SJCRH30 (cell line): ENCODE data around the gene TMEM213. TPM values are rescaled to one million over a fixed set of nuclear protein-coding genes. Genes with fewer than 3 reads are reported as not detected.

Experiments
- DNase-seq, 2 experiments: peaks; one replicate each; pipeline ENCODE4 v3.0.0-alpha.2; 2015 to 2020
- H3K27ac ChIP-seq: fragments of 250-450 bp; sonication (Bioruptor Pico); 2 replicates; pipeline ENCODE4 v1.5.1; 2020; ENCODE audit warnings: mild to moderate bottlenecking, moderate library complexity
- H3K27me3 ChIP-seq: fragments of 250-450 bp; sonication (Bioruptor Pico); 2 replicates; pipeline ENCODE4 v1.5.1; 2020; ENCODE audit warnings: mild to moderate bottlenecking, moderate library complexity
- H3K36me3 ChIP-seq: fragments of 250-450 bp; sonication (Bioruptor Pico); 2 replicates; pipeline ENCODE4 v1.5.1; 2020; ENCODE audit warnings: mild to moderate bottlenecking, moderate library complexity
- H3K4me1 ChIP-seq: fragments of 250-450 bp; sonication (Bioruptor Pico); 2 replicates; pipeline ENCODE4 v1.5.1; 2020; ENCODE audit warnings: mild to moderate bottlenecking, moderate library complexity
- H3K4me3 ChIP-seq: fragments of 250-450 bp; sonication (Bioruptor Pico); 2 replicates; pipeline ENCODE4 v1.5.1; 2020; ENCODE audit warnings: mild to moderate bottlenecking, moderate library complexity
- H3K9me3 ChIP-seq: fragments of 250-450 bp; sonication (Bioruptor Pico); replicated peaks from 2 replicates; pipeline ENCODE4 v1.5.1; 2020; ENCODE audit warnings: mild to moderate bottlenecking, moderate library complexity
- total RNA-seq: library from RNA; depleted of rRNA; stranded (reverse); fragments of >200 nt; shearing (Covaris generic); gene quantifications from 2 replicates; pipeline ENCODE4 v1.2.3, GENCODE V29; 2014

TMEM213 gene
- total RNA-seq, 1 experiment from 2014 or later, result not detected

GRCh38 chr7:138843632-138844580 lies 46.1 kb downstream of the TMEM213 start:
- DNase-seq, result no peak
- Histone ChIP-seq H3K36me3 (peaks cover 15% of the 10 kb centered on the region; the same call in 1 of the 2 replicates), H3K4me3 (no peak overlapping the region), H3K27me3 (no peaks in the 10 kb centered on the region), H3K9me3 (no peaks in the 10 kb centered on the region), H3K27ac (no peak overlapping the region), H3K4me1 (no peaks in the 10 kb centered on the region; the same call in 1 of the 2 replicates)

- no peaks in the 10 kb centered on the region for H3K27me3 ChIP-seq
- H3K36me3 ChIP-seq, result peaks cover 33% of the 10 kb centered on the region
- H3K27ac ChIP-seq, result no peak overlapping the region
- no peak for DNase-seq
- no peak overlapping the region for H3K4me3 ChIP-seq
- H3K9me3 ChIP-seq, result 0 out of 2 replicates have a peak, but pooled peaks cover 8% of the 10 kb centered on the region
- no peaks in the 10 kb centered on the region; the same call in 1 of the 2 replicates for H3K4me1 ChIP-seq
Measured at GRCh38 chr7:138845711-138846110, 47.9 kb downstream of the TMEM213 start.

GRCh38 chr7:138848056-138848980 lies 50.5 kb downstream of the TMEM213 start:
- Histone ChIP-seq H3K27ac (no peak overlapping the region), H3K9me3 (0 out of 2 replicates have a peak, but pooled peaks cover 8% of the 10 kb centered on the region), H3K27me3 (no peaks in the 10 kb centered on the region), H3K4me3 (no peak overlapping the region), H3K4me1 (no peaks in the 10 kb centered on the region; the same call in 1 of the 2 replicates), H3K36me3 (peaks cover 46% of the 10 kb centered on the region)
- no peak for DNase-seq

- H3K27ac ChIP-seq, result no peak overlapping the region
- DNase-seq, result no peak
- no peak overlapping the region for H3K4me3 ChIP-seq
- H3K9me3 ChIP-seq, result 0 out of 2 replicates have a peak, but pooled peaks cover 8% of the 10 kb centered on the region
- no peaks in the 10 kb centered on the region for H3K27me3 ChIP-seq
- peaks cover 37% of the 10 kb centered on the region for H3K36me3 ChIP-seq
- H3K4me1 ChIP-seq, result no peaks in the 10 kb centered on the region; the same call in 1 of the 2 replicates
Measured at GRCh38 chr7:138849701-138850100, 51.9 kb downstream of the TMEM213 start.

GRCh38 chr7:138852469-138852868 lies 54.7 kb downstream of the TMEM213 start:
- Histone ChIP-seq H3K4me1 (no peaks in the 10 kb centered on the region; the same call in 1 of the 2 replicates), H3K9me3 (0 out of 2 replicates have a peak, but pooled peaks cover 8% of the 10 kb centered on the region), H3K4me3 (no peak overlapping the region), H3K27ac (no peak overlapping the region), H3K36me3 (peaks cover 41% of the 10 kb centered on the region), H3K27me3 (no peaks in the 10 kb centered on the region)
- no peak for DNase-seq

- Histone ChIP-seq H3K36me3 (peaks cover 45% of the 10 kb centered on the region), H3K27me3 (no peaks in the 10 kb centered on the region), H3K4me1 (no peaks in the 10 kb centered on the region; the same call in 1 of the 2 replicates), H3K9me3 (peaks cover 8% of the 10 kb centered on the region; the same call in 1 of the 2 replicates), H3K4me3 (no peak overlapping the region), H3K27ac (no peak overlapping the region)
- no peak for DNase-seq
Measured at GRCh38 chr7:138853448-138853847, 55.7 kb downstream of the TMEM213 start.

- no peak overlapping the region for H3K27ac ChIP-seq
- no peak for DNase-seq
- H3K4me1 ChIP-seq, result no peaks in the 10 kb centered on the region
- H3K27me3 ChIP-seq, result no peaks in the 10 kb centered on the region
- H3K36me3 ChIP-seq, result peaks cover 43% of the 10 kb centered on the region
- H3K9me3 ChIP-seq, result peaks cover 8% of the 10 kb centered on the region; the same call in 1 of the 2 replicates
- no peak overlapping the region for H3K4me3 ChIP-seq
Measured at GRCh38 chr7:138854115-138854645, 56.4 kb downstream of the TMEM213 start.

GRCh38 chr7:138857728-138858127 lies 59.9 kb downstream of the TMEM213 start:
- Histone ChIP-seq H3K36me3 (peaks cover 23% of the 10 kb centered on the region), H3K27ac (no peak overlapping the region), H3K4me1 (no peaks in the 10 kb centered on the region), H3K9me3 (no peaks in the 10 kb centered on the region; the same call in 1 of the 2 replicates), H3K4me3 (no peak overlapping the region), H3K27me3 (no peaks in the 10 kb centered on the region)
- DNase-seq, result no peak

GRCh38 chr7:138861051-138861450 lies 63.3 kb downstream of the TMEM213 start:
- Histone ChIP-seq H3K4me3 (no peak overlapping the region), H3K9me3 (no peaks in the 10 kb centered on the region; the same call in 1 of the 2 replicates), H3K4me1 (no peaks in the 10 kb centered on the region), H3K27me3 (no peaks in the 10 kb centered on the region), H3K27ac (no peak overlapping the region), H3K36me3 (peaks cover 24% of the 10 kb centered on the region)
- DNase-seq, result no peak

GRCh38 chr7:138863931-138864330 lies 66.1 kb downstream of the TMEM213 start:
- no peaks in the 10 kb centered on the region for H3K4me1 ChIP-seq
- no peaks in the 10 kb centered on the region for H3K27me3 ChIP-seq
- peaks cover 17% of the 10 kb centered on the region for H3K36me3 ChIP-seq
- H3K9me3 ChIP-seq, result no peaks in the 10 kb centered on the region
- H3K4me3 ChIP-seq, result no peak overlapping the region
- H3K27ac ChIP-seq, result no peak overlapping the region
- DNase-seq, result no peak

GRCh38 chr7:138864667-138865066 lies 66.9 kb downstream of the TMEM213 start:
- no peaks in the 10 kb centered on the region for H3K27me3 ChIP-seq
- H3K27ac ChIP-seq, result no peak overlapping the region
- peaks cover 14% of the 10 kb centered on the region for H3K36me3 ChIP-seq
- no peak overlapping the region for H3K4me3 ChIP-seq
- DNase-seq, result no peak
- H3K4me1 ChIP-seq, result no peaks in the 10 kb centered on the region
- H3K9me3 ChIP-seq, result no peaks in the 10 kb centered on the region

- H3K36me3 ChIP-seq, result peaks cover 16% of the 10 kb centered on the region
- DNase-seq, result peak; percentile 16 to 50
- H3K27me3 ChIP-seq, result no peaks in the 10 kb centered on the region
- H3K9me3 ChIP-seq, result no peaks in the 10 kb centered on the region
- H3K4me3 ChIP-seq, result no peak overlapping the region
- no peak overlapping the region for H3K27ac ChIP-seq
- H3K4me1 ChIP-seq, result no peaks in the 10 kb centered on the region
Measured at GRCh38 chr7:138865843-138866242, 68.0 kb downstream of the TMEM213 start.

GRCh38 chr7:138866353-138866752 lies 68.6 kb downstream of the TMEM213 start:
- no peak for DNase-seq
- H3K9me3 ChIP-seq, result no peaks in the 10 kb centered on the region
- H3K27ac ChIP-seq, result no peak overlapping the region
- no peaks in the 10 kb centered on the region for H3K27me3 ChIP-seq
- H3K4me3 ChIP-seq, result no peak overlapping the region
- peaks cover 19% of the 10 kb centered on the region for H3K36me3 ChIP-seq
- H3K4me1 ChIP-seq, result no peaks in the 10 kb centered on the region

- H3K4me1 ChIP-seq, result no peaks in the 10 kb centered on the region
Measured at GRCh38 chr7:138867744-138868143, 70.0 kb downstream of the TMEM213 start.

More at GRCh38 chr7:138867744-138868143, 70.0 kb downstream of the TMEM213 start:
- H3K27ac ChIP-seq, result no peak overlapping the region
- no peaks in the 10 kb centered on the region for H3K9me3 ChIP-seq
- H3K27me3 ChIP-seq, result no peaks in the 10 kb centered on the region
- H3K36me3 ChIP-seq, result peaks cover 22% of the 10 kb centered on the region
- no peak overlapping the region for H3K4me3 ChIP-seq
- no peak for DNase-seq
